GM23338 (cell line): ENCODE results near the gene AP1M1. TPM values are rescaled to one million over a fixed set of nuclear protein-coding genes. Genes with fewer than 3 reads are reported as not detected.
A peak's percentile ranks its signal among the peaks of the same experiment; 100 is the strongest.

Experiments
- ATAC-seq: fragments of 200-7000 bp; cut with Tn5 transposase; 3 replicates; pipeline ENCODE4 v1.9.1; 2020
- DNase-seq: peaks from one replicate; pipeline ENCODE4 v3.0.0-alpha.2; 2015; ENCODE audit warnings: low spot score
- H2AFZ ChIP-seq: fragments of 200-600 bp; sonication (generic); 2 replicates; pipeline ENCODE4 v1.8.0; 2016; ENCODE audit warnings: antibody characterized with exemption, mild to moderate bottlenecking, moderate library complexity
- H3F3A ChIP-seq: fragments of 200-600 bp; sonication (generic); replicated peaks from 2 replicates; pipeline ENCODE4 v1.8.0; 2017; ENCODE audit warnings: antibody characterized with exemption, mixed run types, low read depth
- H3K27ac ChIP-seq: fragments of 200-600 bp; sonication (generic); 2 replicates; pipeline ENCODE4 v1.6.1; 2016; ENCODE audit warnings: low read depth
- H3K27me3 ChIP-seq: fragments of 200-600 bp; sonication (generic); 2 replicates; pipeline ENCODE4 v1.8.0; 2016; ENCODE audit warnings: mild to moderate bottlenecking, mixed run types, moderate library complexity; ENCODE audit not compliant: insufficient read depth
- H3K36me3 ChIP-seq: fragments of 200-600 bp; sonication (generic); 2 replicates; pipeline ENCODE4 v1.8.0; 2016; ENCODE audit warnings: mild to moderate bottlenecking; ENCODE audit not compliant: insufficient read depth
- H3K4me1 ChIP-seq: fragments of 200-600 bp; sonication (generic); 2 replicates; pipeline ENCODE4 v1.8.0; 2016; ENCODE audit warnings: mild to moderate bottlenecking, moderate library complexity; ENCODE audit not compliant: insufficient read depth
- H3K4me2 ChIP-seq: fragments of 200-600 bp; sonication (generic); 2 replicates; pipeline ENCODE4 v1.7.1; 2017; ENCODE audit warnings: mixed run types
- H3K4me3 ChIP-seq: fragments of 200-600 bp; sonication (generic); 2 replicates; pipeline ENCODE4 v1.6.1; 2016; ENCODE audit warnings: mixed run types
- H3K79me2 ChIP-seq: fragments of 200-600 bp; sonication (generic); replicated peaks from 2 replicates; pipeline ENCODE4 v1.8.0; 2017; ENCODE audit warnings: mild to moderate bottlenecking; ENCODE audit not compliant: insufficient read depth
- H3K9me2 ChIP-seq: fragments of 200-600 bp; sonication (generic); 2 replicates; pipeline ENCODE4 v1.8.0; 2017; ENCODE audit not compliant: insufficient read depth
- H4K20me1 ChIP-seq: fragments of 200-600 bp; sonication (generic); replicated peaks from 2 replicates; pipeline ENCODE4 v1.8.0; 2017; ENCODE audit warnings: mild to moderate bottlenecking; ENCODE audit not compliant: insufficient read depth
- H3K27ac Mint-ChIP-seq: 2 replicates; pipeline ENCODE4 v1.8.0; 2020; ENCODE audit warnings: inconsistent platforms, mild to moderate bottlenecking, moderate library complexity, mixed read lengths
- H3K27me3 Mint-ChIP-seq: 3 replicates; pipeline ENCODE4 v1.8.0; 2022; ENCODE audit warnings: low read depth, mild to moderate bottlenecking, moderate library complexity, mixed read lengths, inconsistent platforms; ENCODE audit not compliant: insufficient read depth, poor library complexity
- H3K36me3 Mint-ChIP-seq: 3 replicates; pipeline ENCODE4 v1.8.0; 2021; ENCODE audit warnings: low read depth, mild to moderate bottlenecking, inconsistent platforms, moderate library complexity, mixed read lengths
- H3K4me1 Mint-ChIP-seq: 3 replicates; pipeline ENCODE4 v1.8.0; 2020; ENCODE audit warnings: mild to moderate bottlenecking, inconsistent platforms, mixed read lengths
- H3K4me3 Mint-ChIP-seq: 3 replicates; pipeline ENCODE4 v1.8.0; 2021; ENCODE audit warnings: moderate library complexity, mild to moderate bottlenecking, inconsistent platforms, mixed read lengths
- H3K9me3 Mint-ChIP-seq: 3 replicates; pipeline ENCODE4 v1.8.0; 2020; ENCODE audit warnings: moderate library complexity, mild to moderate bottlenecking, inconsistent platforms, mixed read lengths
- EZH2phosphoT487 ChIP-seq: fragments of 200-600 bp; sonication (generic); IDR thresholded peaks from one replicate; pipeline ENCODE4 v1.8.1; 2018; ENCODE audit warnings: antibody characterized with exemption; ENCODE audit not compliant: unreplicated experiment
- JUNB ChIP-seq: IDR thresholded peaks from one replicate; pipeline ENCODE4 v1.6.1; 2016; ENCODE audit warnings: antibody characterized with exemption; ENCODE audit not compliant: unreplicated experiment
- POLR2AphosphoS5 ChIP-seq: IDR thresholded peaks from 2 replicates; pipeline ENCODE4 v1.6.1; 2016; ENCODE audit warnings: antibody characterized with exemption, low read depth
- STAT1 ChIP-seq: IDR thresholded peaks from one replicate; pipeline ENCODE4 v1.6.1; 2016; ENCODE audit warnings: antibody characterized with exemption; ENCODE audit not compliant: unreplicated experiment
- ZNF114 ChIP-seq: fragments of 250-450 bp; sonication (Bioruptor Pico); IDR thresholded peaks from 2 replicates; pipeline ENCODE4 v1.5.0; 2020; ENCODE audit warnings: mild to moderate bottlenecking, moderate library complexity
- ZNF331 ChIP-seq: fragments of 250-450 bp; sonication (Bioruptor Pico); IDR thresholded peaks from 2 replicates; pipeline ENCODE4 v1.5.0; 2020; ENCODE audit warnings: low read depth, mild to moderate bottlenecking, moderate library complexity
- polyA plus RNA-seq: library from polyadenylated mRNA; unstranded; fragments of >200 nt; fragmentation: Nextera tagmentation; extraction: Ambion mirVana; gene quantifications from 2 replicates; pipeline ENCODE4 v1.2.1, GENCODE V29; 2016
- total RNA-seq: library from RNA; depleted of rRNA; stranded (reverse); fragments of >200 nt; shearing (Covaris generic); gene quantifications from 2 replicates; pipeline ENCODE4 v1.2.3, GENCODE V29; 2014
- TF ChIP-seq, protein P1 (sequence below), 2 experiments: fragments of 200-600 bp in 1 of 2; sonication (generic) in 1 of 2; conservative IDR thresholded peaks; 2 replicates each; pipeline versions ENCODE4 v1.5.1 to v1.6.1; 2016 to 2017; ENCODE audit warnings: antibody characterized with exemption in 2 of 2, low read depth in 2 of 2, mild to moderate bottlenecking in 2 of 2, moderate library complexity in 1 of 2
- TF ChIP-seq, protein P2 (sequence below): fragments of 250-450 bp; sonication (Bioruptor Pico); IDR thresholded peaks from 2 replicates; pipeline ENCODE4 v1.5.0; 2020; ENCODE audit warnings: mild to moderate bottlenecking, moderate library complexity

AP1M1 gene
- total and polyA plus RNA-seq, 2 experiments from 2014 or later, result 22.0 to 32.0 TPM

- ATAC-seq (no peak), DNase-seq (no peak)
- Histone ChIP-seq H3K79me2 (peaks cover 15% of the 10 kb centered on the region), H3K27ac (no peak overlapping the region), H3K9me2 (no peaks in the 10 kb centered on the region), H3F3A (no peaks in the 10 kb centered on the region), H2AFZ (no peak overlapping the region), H3K36me3 (no peaks in the 10 kb centered on the region; the same call in 1 of the 2 replicates), H4K20me1 (peaks cover 4% of the 10 kb centered on the region; the same call in 1 of the 2 replicates), H3K4me1 (no peaks in the 10 kb centered on the region), H3K4me2 (no peak overlapping the region), H3K27me3 (no peaks in the 10 kb centered on the region), H3K4me3 (no peak overlapping the region)
- Mint-ChIP-seq H3K27ac (no peak overlapping the region), H3K4me3 (no peak overlapping the region), H3K9me3 (no peaks in the 10 kb centered on the region), H3K4me1 (peaks cover 7% of the 10 kb centered on the region), H3K27me3 (peaks cover 3% of the 10 kb centered on the region), H3K36me3 (peaks cover 47% of the 10 kb centered on the region)
- TF ChIP-seq JUNB (no peak), ZNF114 (no peak)
Observed at GRCh38 chr19:16190736-16191135, 7.0 kb upstream of the AP1M1 start.

- no peaks in the 10 kb centered on the region; the same call in 1 of the 2 replicates for H3K36me3 ChIP-seq
- peaks cover 4% of the 10 kb centered on the region; the same call in 1 of the 2 replicates for H4K20me1 ChIP-seq
- peaks cover 9% of the 10 kb centered on the region for H3K79me2 ChIP-seq
- Mint-ChIP-seq H3K27me3 (no peaks in the 10 kb centered on the region), H3K27ac (no peak overlapping the region), H3K9me3 (no peaks in the 10 kb centered on the region), H3K4me1 (peaks cover 6% of the 10 kb centered on the region), H3K36me3 (peaks cover 47% of the 10 kb centered on the region), H3K4me3 (no peak overlapping the region)
- H3K4me2 ChIP-seq, result no peak overlapping the region
- DNase-seq, result peak; percentile 10
- ATAC-seq, result no peak; the same call in 1 of the 3 replicates
- no peak overlapping the region for H2AFZ ChIP-seq
- no peaks in the 10 kb centered on the region for H3K9me2 ChIP-seq
- H3K4me3 ChIP-seq, result no peak overlapping the region
- TF ChIP-seq JUNB (no peak), STAT1 (no peak), POLR2AphosphoS5 (no peak), ZNF331 (no peak)
- TF ChIP-seq, protein P1, sequence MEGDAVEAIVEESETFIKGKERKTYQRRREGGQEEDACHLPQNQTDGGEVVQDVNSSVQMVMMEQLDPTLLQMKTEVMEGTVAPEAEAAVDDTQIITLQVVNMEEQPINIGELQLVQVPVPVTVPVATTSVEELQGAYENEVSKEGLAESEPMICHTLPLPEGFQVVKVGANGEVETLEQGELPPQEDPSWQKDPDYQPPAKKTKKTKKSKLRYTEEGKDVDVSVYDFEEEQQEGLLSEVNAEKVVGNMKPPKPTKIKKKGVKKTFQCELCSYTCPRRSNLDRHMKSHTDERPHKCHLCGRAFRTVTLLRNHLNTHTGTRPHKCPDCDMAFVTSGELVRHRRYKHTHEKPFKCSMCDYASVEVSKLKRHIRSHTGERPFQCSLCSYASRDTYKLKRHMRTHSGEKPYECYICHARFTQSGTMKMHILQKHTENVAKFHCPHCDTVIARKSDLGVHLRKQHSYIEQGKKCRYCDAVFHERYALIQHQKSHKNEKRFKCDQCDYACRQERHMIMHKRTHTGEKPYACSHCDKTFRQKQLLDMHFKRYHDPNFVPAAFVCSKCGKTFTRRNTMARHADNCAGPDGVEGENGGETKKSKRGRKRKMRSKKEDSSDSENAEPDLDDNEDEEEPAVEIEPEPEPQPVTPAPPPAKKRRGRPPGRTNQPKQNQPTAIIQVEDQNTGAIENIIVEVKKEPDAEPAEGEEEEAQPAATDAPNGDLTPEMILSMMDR (conservative IDR thresholded peaks at IDR 0.05; ENCODE audit: low read depth in 2 of 2), result peak in 1 of 2 experiments; percentile 8; a peak in 1 of 4 replicates
- H3K27me3 ChIP-seq, result no peaks in the 10 kb centered on the region
- no peaks in the 10 kb centered on the region for H3F3A ChIP-seq
- no peaks in the 10 kb centered on the region for H3K4me1 ChIP-seq
- no peak overlapping the region for H3K27ac ChIP-seq
Observed at GRCh38 chr19:16191216-16191908, 6.3 kb upstream of the AP1M1 start.

GRCh38 chr19:16193466-16193865, 4.2 kb upstream of the AP1M1 start:
- H2AFZ ChIP-seq, result no peak overlapping the region
- H3K4me2 ChIP-seq, result no peak overlapping the region
- H4K20me1 ChIP-seq, result 0 out of 2 replicates have a peak, but pooled peaks cover 4% of the 10 kb centered on the region
- peaks cover 33% of the 10 kb centered on the region for H3K36me3 Mint-ChIP-seq
- no peaks in the 10 kb centered on the region for H3K9me3 Mint-ChIP-seq
- H3K27ac Mint-ChIP-seq, result peak overlapping the region; percentile 52
- peaks cover 3% of the 10 kb centered on the region for H3K4me1 ChIP-seq
- no peak overlapping the region for H3K4me3 ChIP-seq
- H3K27me3 Mint-ChIP-seq, result peaks cover 4% of the 10 kb centered on the region
- H3K27ac ChIP-seq, result no peak overlapping the region
- H3K4me1 Mint-ChIP-seq, result peaks cover 8% of the 10 kb centered on the region; the same call in 2 of the 3 replicates
- DNase-seq, result peak; percentile 73
- no peaks in the 10 kb centered on the region; the same call in 1 of the 2 replicates for H3K36me3 ChIP-seq
- H3F3A ChIP-seq, result no peaks in the 10 kb centered on the region
- no peaks in the 10 kb centered on the region for H3K27me3 ChIP-seq
- H3K4me3 Mint-ChIP-seq, result no peak overlapping the region
- H3K79me2 ChIP-seq, result no peaks in the 10 kb centered on the region
- peak; percentile 47 for ATAC-seq
- H3K9me2 ChIP-seq, result no peaks in the 10 kb centered on the region
- no peak for TF ChIP-seq STAT1
- TF ChIP-seq, protein P2, sequence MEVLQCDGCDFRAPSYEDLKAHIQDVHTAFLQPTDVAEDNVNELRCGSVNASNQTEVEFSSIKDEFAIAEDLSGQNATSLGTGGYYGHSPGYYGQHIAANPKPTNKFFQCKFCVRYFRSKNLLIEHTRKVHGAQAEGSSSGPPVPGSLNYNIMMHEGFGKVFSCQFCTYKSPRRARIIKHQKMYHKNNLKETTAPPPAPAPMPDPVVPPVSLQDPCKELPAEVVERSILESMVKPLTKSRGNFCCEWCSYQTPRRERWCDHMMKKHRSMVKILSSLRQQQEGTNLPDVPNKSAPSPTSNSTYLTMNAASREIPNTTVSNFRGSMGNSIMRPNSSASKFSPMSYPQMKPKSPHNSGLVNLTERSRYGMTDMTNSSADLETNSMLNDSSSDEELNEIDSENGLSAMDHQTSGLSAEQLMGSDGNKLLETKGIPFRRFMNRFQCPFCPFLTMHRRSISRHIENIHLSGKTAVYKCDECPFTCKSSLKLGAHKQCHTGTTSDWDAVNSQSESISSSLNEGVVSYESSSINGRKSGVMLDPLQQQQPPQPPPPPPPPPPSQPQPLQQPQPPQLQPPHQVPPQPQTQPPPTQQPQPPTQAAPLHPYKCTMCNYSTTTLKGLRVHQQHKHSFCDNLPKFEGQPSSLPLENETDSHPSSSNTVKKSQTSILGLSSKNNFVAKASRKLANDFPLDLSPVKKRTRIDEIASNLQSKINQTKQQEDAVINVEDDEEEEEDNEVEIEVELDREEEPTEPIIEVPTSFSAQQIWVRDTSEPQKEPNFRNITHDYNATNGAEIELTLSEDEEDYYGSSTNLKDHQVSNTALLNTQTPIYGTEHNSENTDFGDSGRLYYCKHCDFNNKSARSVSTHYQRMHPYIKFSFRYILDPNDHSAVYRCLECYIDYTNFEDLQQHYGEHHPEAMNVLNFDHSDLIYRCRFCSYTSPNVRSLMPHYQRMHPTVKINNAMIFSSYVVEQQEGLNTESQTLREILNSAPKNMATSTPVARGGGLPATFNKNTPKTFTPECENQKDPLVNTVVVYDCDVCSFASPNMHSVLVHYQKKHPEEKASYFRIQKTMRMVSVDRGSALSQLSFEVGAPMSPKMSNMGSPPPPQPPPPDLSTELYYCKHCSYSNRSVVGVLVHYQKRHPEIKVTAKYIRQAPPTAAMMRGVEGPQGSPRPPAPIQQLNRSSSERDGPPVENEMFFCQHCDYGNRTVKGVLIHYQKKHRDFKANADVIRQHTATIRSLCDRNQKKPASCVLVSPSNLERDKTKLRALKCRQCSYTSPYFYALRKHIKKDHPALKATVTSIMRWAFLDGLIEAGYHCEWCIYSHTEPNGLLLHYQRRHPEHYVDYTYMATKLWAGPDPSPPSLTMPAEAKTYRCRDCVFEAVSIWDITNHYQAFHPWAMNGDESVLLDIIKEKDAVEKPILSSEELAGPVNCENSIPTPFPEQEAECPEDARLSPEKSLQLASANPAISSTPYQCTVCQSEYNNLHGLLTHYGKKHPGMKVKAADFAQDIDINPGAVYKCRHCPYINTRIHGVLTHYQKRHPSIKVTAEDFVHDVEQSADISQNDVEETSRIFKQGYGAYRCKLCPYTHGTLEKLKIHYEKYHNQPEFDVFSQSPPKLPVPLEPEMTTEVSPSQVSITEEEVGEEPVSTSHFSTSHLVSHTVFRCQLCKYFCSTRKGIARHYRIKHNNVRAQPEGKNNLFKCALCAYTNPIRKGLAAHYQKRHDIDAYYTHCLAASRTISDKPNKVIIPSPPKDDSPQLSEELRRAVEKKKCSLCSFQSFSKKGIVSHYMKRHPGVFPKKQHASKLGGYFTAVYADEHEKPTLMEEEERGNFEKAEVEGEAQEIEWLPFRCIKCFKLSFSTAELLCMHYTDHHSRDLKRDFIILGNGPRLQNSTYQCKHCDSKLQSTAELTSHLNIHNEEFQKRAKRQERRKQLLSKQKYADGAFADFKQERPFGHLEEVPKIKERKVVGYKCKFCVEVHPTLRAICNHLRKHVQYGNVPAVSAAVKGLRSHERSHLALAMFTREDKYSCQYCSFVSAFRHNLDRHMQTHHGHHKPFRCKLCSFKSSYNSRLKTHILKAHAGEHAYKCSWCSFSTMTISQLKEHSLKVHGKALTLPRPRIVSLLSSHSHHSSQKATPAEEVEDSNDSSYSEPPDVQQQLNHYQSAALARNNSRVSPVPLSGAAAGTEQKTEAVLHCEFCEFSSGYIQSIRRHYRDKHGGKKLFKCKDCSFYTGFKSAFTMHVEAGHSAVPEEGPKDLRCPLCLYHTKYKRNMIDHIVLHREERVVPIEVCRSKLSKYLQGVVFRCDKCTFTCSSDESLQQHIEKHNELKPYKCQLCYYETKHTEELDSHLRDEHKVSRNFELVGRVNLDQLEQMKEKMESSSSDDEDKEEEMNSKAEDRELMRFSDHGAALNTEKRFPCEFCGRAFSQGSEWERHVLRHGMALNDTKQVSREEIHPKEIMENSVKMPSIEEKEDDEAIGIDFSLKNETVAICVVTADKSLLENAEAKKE, result no peak
- no peak for TF ChIP-seq ZNF114
- no peak for TF ChIP-seq EZH2phosphoT487
